ENCODE data around the gene ADCY9.

Gene ADCY9

GRCh38 chr16:3915426-3916260 is 200.6 kb downstream of the ADCY9 start:
- H3K4me3 ChIP-seq (replicated peaks; ENCODE audit: low read depth, low read length) = no peak overlapping the region
- DNase-seq (ENCODE audit: low read depth) = no peak
- no peak for TF ChIP-seq CTCF (IDR thresholded peaks at IDR 0.05; ENCODE audit: low read length, missing control alignments)

DNA sequence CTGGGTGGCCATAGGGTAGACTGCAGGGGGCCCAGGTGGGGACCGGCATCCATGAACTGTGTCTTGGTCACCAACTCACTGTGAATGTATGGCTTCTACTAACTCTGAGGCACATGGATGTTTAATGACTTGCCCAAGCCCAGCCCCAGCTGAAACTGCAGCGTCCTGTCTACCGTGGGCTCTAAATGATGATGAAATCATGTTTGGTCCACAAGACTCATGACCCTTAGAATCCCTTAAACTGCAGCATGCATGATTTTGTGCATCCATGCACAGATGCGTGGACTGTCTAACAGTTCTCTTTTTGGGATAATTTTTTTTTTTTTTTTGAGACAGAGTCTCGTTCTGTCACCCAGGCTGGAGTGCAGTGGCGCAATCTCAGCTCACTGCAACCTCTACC is 203.3 kb downstream of the ADCY9 start:
- DNase-seq (ENCODE audit: low read depth) = no peak
- no peak overlapping the region for H3K4me3 ChIP-seq (replicated peaks; ENCODE audit: low read depth, low read length)
- TF ChIP-seq CTCF (IDR thresholded peaks at IDR 0.05; ENCODE audit: low read length, missing control alignments) = no peak

All from fibroblast of pulmonary artery (primary cell).